ENCODE results near the gene CSF1R.

The CSF1R gene

GRCh38 chr5:150082889-150083288 lies 3.5 kb downstream of the CSF1R start:
- POLR2A ChIA-PET: no interaction called here
- no peak for TF ChIP-seq CTCF (IDR thresholded peaks at IDR 0.05; ENCODE audit: insufficient read depth, low read length, missing control alignments)
- H3K4me3 ChIP-seq (ENCODE audit: low read depth, low read length): no peak overlapping the region
- no peak for DNase-seq (ENCODE audit: low read depth, low spot score)
- CTCF ChIA-PET: no interaction called here

GRCh38 chr5:150082374-150082773 lies 4.0 kb downstream of the CSF1R start:
- no peak for DNase-seq (ENCODE audit: low read depth, low spot score)
- CTCF ChIA-PET: no interaction called here
- POLR2A ChIA-PET: no interaction called here

GRCh38 chr5:150081541-150082283 lies 4.6 kb downstream of the CSF1R start:
- CTCF ChIA-PET: no interaction called here
- no peak overlapping the region for H3K4me3 ChIP-seq (ENCODE audit: low read depth, low read length)
- POLR2A ChIA-PET: no interaction called here
- DNase-seq (ENCODE audit: low read depth, low spot score): no peak
- TF ChIP-seq CTCF (IDR thresholded peaks at IDR 0.05; ENCODE audit: insufficient read depth, low read length, missing control alignments): no peak

More at GRCh38 chr5:150082374-150082773, 4.0 kb downstream of the CSF1R start:
- H3K4me3 ChIP-seq (ENCODE audit: low read depth, low read length): no peak overlapping the region
- TF ChIP-seq CTCF (IDR thresholded peaks at IDR 0.05; ENCODE audit: insufficient read depth, low read length, missing control alignments): no peak

GRCh38 chr5:150080696-150081435 lies 5.5 kb downstream of the CSF1R start:
- DNase-seq (ENCODE audit: low read depth, low spot score): no peak
- ChIA-PET POLR2A (no interaction called here), CTCF (no interaction called here)
- no peak overlapping the region for H3K4me3 ChIP-seq (ENCODE audit: low read depth, low read length)
- no peak for TF ChIP-seq CTCF (IDR thresholded peaks at IDR 0.05; ENCODE audit: insufficient read depth, low read length, missing control alignments)

GRCh38 chr5:150079909-150080461 lies 6.4 kb downstream of the CSF1R start:
- no peak for TF ChIP-seq CTCF (IDR thresholded peaks at IDR 0.05; ENCODE audit: insufficient read depth, low read length, missing control alignments)
- no peak overlapping the region for H3K4me3 ChIP-seq (ENCODE audit: low read depth, low read length)
- DNase-seq (ENCODE audit: low read depth, low spot score): no peak
- ChIA-PET POLR2A (no interaction called here), CTCF (interaction anchor here (1.0 kb wide), 1 partner anchor 10 kb away, joined by 3 read pairs; no protein-coding TSS in a partner anchor)

All from AG04449 (cell line).